GM12878 (cell line): ENCODE results near the gene ITSN2. TPM values are rescaled to one million over a fixed set of nuclear protein-coding genes. Genes with fewer than 3 reads are reported as not detected.

Experiments
- ATAC-seq: fragments of 200-7000 bp; cut with Tn5 transposase; 3 replicates; pipeline ENCODE4 v1.9.1; 2020; ENCODE audit warnings: mild to moderate bottlenecking, moderate library complexity
- BruUV-seq: library from RNA; stranded (reverse); fragments of 400-500 nt; replicated peaks from 2 replicates; lab custom pipeline; 2021; lab: Mats Ljungman, UMichigan
- CTCF ChIA-PET: fragments of 300-600 bp; sonication (Branson Sonifier 250); formaldehyde crosslinking; extraction: SDS; loops from one replicate; lab custom pipeline; 2021; ENCODE audit warnings: inconsistent platforms; lab: Yijun Ruan, JAX
- POLR2A ChIA-PET: fragments of 350-600 bp; formaldehyde crosslinking; extraction: SDS; loops from one replicate; lab custom pipeline; 2021; ENCODE audit warnings: inconsistent platforms; lab: Charles Lee
- RAD21 ChIA-PET: fragments of 300-600 bp; sonication (Branson Sonifier 250); formaldehyde crosslinking; loops from one replicate; lab custom pipeline; 2023; ENCODE audit warnings: antibody characterized with exemption; ENCODE audit not compliant: unreplicated experiment; lab: Charles Lee
- SMC1A ChIA-PET: fragments of 300-600 bp; sonication (Branson Sonifier 250); formaldehyde crosslinking; loops from one replicate; lab custom pipeline; 2023; ENCODE audit not compliant: unreplicated experiment, uncharacterized antibody; lab: Charles Lee
- DNase-seq: peaks from one replicate; pipeline ENCODE4 v3.0.0-alpha.2; 2011; ENCODE audit warnings: low read depth, low spot score
- FAIRE-seq: peaks from 3 replicates; lab custom pipeline; 2011; peaks lifted over from hg19 to GRCh38; lab: Jason Lieb, UNC
- H2AFZ ChIP-seq: 2 replicates; pipeline ENCODE4 v1.6.0; 2011; ENCODE audit warnings: low read depth, low read length, control low read depth; ENCODE audit not compliant: control insufficient read depth
- H3K27ac ChIP-seq: 2 replicates; pipeline ENCODE4 v1.5.1; 2011; ENCODE audit warnings: control low read depth; ENCODE audit not compliant: control insufficient read depth, insufficient read depth
- H3K27me3 ChIP-seq, 2 experiments: replicated peaks in 1 of 2; 2 replicates each; pipeline versions ENCODE4 v1.6.0 to v1.6.1; 2011; ENCODE audit warnings: low read length in 1 of 2; ENCODE audit not compliant: control insufficient read depth in 2 of 2, insufficient read depth in 2 of 2
- H3K36me3 ChIP-seq, 2 experiments: 2 replicates each; pipeline ENCODE4 v1.5.1; 2011; ENCODE audit warnings: low read length in 1 of 2; ENCODE audit not compliant: control insufficient read depth in 2 of 2, insufficient read depth in 2 of 2
- H3K4me1 ChIP-seq: 2 replicates; pipeline ENCODE4 v1.6.1; 2011; ENCODE audit warnings: mild to moderate bottlenecking, low read length, moderate library complexity, mixed read lengths; ENCODE audit not compliant: control insufficient read depth, insufficient read depth
- H3K4me2 ChIP-seq: 2 replicates; pipeline ENCODE4 v1.6.0; 2011; ENCODE audit warnings: control low read depth; ENCODE audit not compliant: control insufficient read depth, insufficient read depth
- H3K4me3 ChIP-seq: fragments of 200-600 bp; sonication (generic); 2 replicates; pipeline ENCODE4 v1.5.1; 2016
- H3K79me2 ChIP-seq: 2 replicates; pipeline ENCODE4 v1.6.0; 2011; ENCODE audit warnings: low read length; ENCODE audit not compliant: control insufficient read depth, insufficient read depth
- H3K9ac ChIP-seq: 2 replicates; pipeline ENCODE4 v1.8.0; 2011; ENCODE audit warnings: low read length, control low read depth, mixed read lengths; ENCODE audit not compliant: control insufficient read depth, insufficient read depth
- H3K9me3 ChIP-seq: replicated peaks from 3 replicates; pipeline ENCODE4 v1.5.1; 2011; ENCODE audit warnings: mild to moderate bottlenecking, low read length; ENCODE audit not compliant: control insufficient read depth, insufficient read depth
- H4K20me1 ChIP-seq: 2 replicates; pipeline ENCODE4 v1.6.0; 2011; ENCODE audit not compliant: control insufficient read depth, insufficient read depth
- BHLHE40 ChIP-seq, 2 experiments: fragments of 450-650 bp in 1 of 2; IDR thresholded peaks; 2 replicates each; pipeline ENCODE4 v1.6.1; 2011 to 2017; ENCODE audit warnings: low read depth in 2 of 2, borderline replicate concordance in 1 of 2, improper control_type of control experiment in 1 of 2, low read length in 1 of 2, mild to moderate bottlenecking in 1 of 2
- EED ChIP-seq: sonication (generic); IDR thresholded peaks from 2 replicates; pipeline ENCODE4 v1.6.1; 2016; ENCODE audit warnings: antibody characterized with exemption, low read depth
- GATAD2B ChIP-seq: fragments of 450-650 bp; conservative IDR thresholded peaks from 2 replicates; pipeline ENCODE4 v1.6.1; 2017; ENCODE audit warnings: low read depth, mild to moderate bottlenecking, moderate library complexity
- HDAC6 ChIP-seq: fragments of 200-600 bp; sonication (generic); IDR thresholded peaks from one replicate; pipeline ENCODE4 v1.8.0; 2017; ENCODE audit warnings: antibody characterized with exemption; ENCODE audit not compliant: unreplicated experiment
- IKZF1 ChIP-seq: fragments of 450-650 bp; conservative IDR thresholded peaks from 2 replicates; pipeline ENCODE4 v1.6.1; 2017; ENCODE audit warnings: antibody characterized with exemption, mild to moderate bottlenecking
- MYB ChIP-seq: fragments of 150-350 bp; IDR thresholded peaks from 2 replicates; pipeline ENCODE4 v1.6.1; 2014; ENCODE audit warnings: mild to moderate bottlenecking, low read depth, low read length, borderline replicate concordance
- PML ChIP-seq: IDR thresholded peaks from 2 replicates; pipeline ENCODE4 v1.6.1; 2012; ENCODE audit warnings: low read length, inconsistent platforms
- POLR2AphosphoS5 ChIP-seq: IDR thresholded peaks from 2 replicates; pipeline ENCODE4 v1.6.1; 2011; ENCODE audit warnings: mild to moderate bottlenecking, low read length, inconsistent platforms
- RCOR1 ChIP-seq: conservative IDR thresholded peaks from 2 replicates; pipeline ENCODE4 v1.6.1; 2012; ENCODE audit warnings: low read depth, low read length, improper control_type of control experiment
- SREBF1 ChIP-seq: IDR thresholded peaks from 2 replicates; pipeline ENCODE4 v1.6.1; 2012; ENCODE audit warnings: mild to moderate bottlenecking, low read length
- WRNIP1 ChIP-seq: IDR thresholded peaks from 2 replicates; pipeline ENCODE4 v1.6.1; 2011; ENCODE audit warnings: low read depth, low read length, improper control_type of control experiment, borderline replicate concordance
- WGBS: methylation state at CpG from one replicate; pipeline ENCODE4 v1.1.6; 2016; ENCODE audit warnings: low lambda C conversion rate; ENCODE audit not compliant: insufficient replicate concordance, insufficient coverage; ENCODE audit errors: missing lambda C conversion rate; 5-methylcytosine and 5-hydroxymethylcytosine counted together
- in situ Hi-C: fragments of 300-500 bp; cut with MboI; formaldehyde crosslinking; loops from 9 replicates; pipeline ENCODE4 v1.14.3; 2018; ENCODE audit warnings: mixed read lengths
- intact Hi-C: fragments of 100-400 bp; cut with micrococcal nuclease; formaldehyde crosslinking; loops from one replicate; pipeline ENCODE4 v1.14.2; 2022; ENCODE audit not compliant: unreplicated experiment
- polyA plus RNA-seq, 11 experiments: library from polyadenylated mRNA; depleted of rRNA in 4 of 11; unstranded in 6 of 11; stranded (reverse) in 5 of 11; fragments of >200 nt; fragmentation: Nextera tagmentation in 4 of 11; fragmentation: Illumina TruSeq in 1 of 11; extraction: Ambion mirVana in 4 of 11; extraction: Trizol in 1 of 11; gene quantifications; 1 replicate in 1 of 11; 2 replicates in 10 of 11; pipeline versions ENCODE4 v1.2.1 to v1.2.3, GENCODE V29; 2011 to 2016; ENCODE audit warnings: inconsistent platforms in 2 of 11, missing spikeins in 2 of 11, low read depth in 1 of 11
- total RNA-seq, 4 experiments: library from RNA; depleted of rRNA in 3 of 4; stranded (reverse); fragments of >200 nt in 3 of 4; fragmentation: Illumina TruSeq in 1 of 4; extraction: Trizol in 1 of 4; gene quantifications; 2 replicates each; pipeline versions ENCODE4 v1.2.1 to v1.2.3, GENCODE V29; 2013 to 2021
- TF ChIP-seq, protein P1 (sequence below): IDR thresholded peaks from 2 replicates; pipeline ENCODE4 v1.6.1; 2012; ENCODE audit warnings: low read depth, low read length, improper control_type of control experiment
- TF ChIP-seq, protein P2 (sequence below), 3 experiments: IDR thresholded peaks in 2 of 3; conservative IDR thresholded peaks in 1 of 3; 2 replicates each; pipeline ENCODE4 v1.5.1; 2011; ENCODE audit warnings: low read depth in 3 of 3, low read length in 3 of 3, mild to moderate bottlenecking in 3 of 3, control low read depth in 2 of 3, moderate library complexity in 2 of 3, inconsistent platforms in 1 of 3, mixed read lengths in 1 of 3; ENCODE audit not compliant: control insufficient read depth in 2 of 3, insufficient read depth in 1 of 3; ENCODE audit errors: extremely low read depth in 1 of 3
- TF ChIP-seq, protein P3 (sequence below): fragments of 150-350 bp; IDR thresholded peaks from 2 replicates; pipeline ENCODE4 v1.6.1; 2016; ENCODE audit warnings: low read depth, low read length
- TF ChIP-seq, protein P4 (sequence below): fragments of 450-650 bp; conservative IDR thresholded peaks from 2 replicates; pipeline ENCODE4 v1.6.1; 2017; ENCODE audit warnings: mild to moderate bottlenecking, moderate library complexity

ITSN2 gene
- total and polyA plus RNA-seq, 10 of the 15 experiments (the other 5 are each of a cell fraction or from before 2014, with no cell fraction given): 20.5 to 80.0 (median 54.7) TPM

DNA sequence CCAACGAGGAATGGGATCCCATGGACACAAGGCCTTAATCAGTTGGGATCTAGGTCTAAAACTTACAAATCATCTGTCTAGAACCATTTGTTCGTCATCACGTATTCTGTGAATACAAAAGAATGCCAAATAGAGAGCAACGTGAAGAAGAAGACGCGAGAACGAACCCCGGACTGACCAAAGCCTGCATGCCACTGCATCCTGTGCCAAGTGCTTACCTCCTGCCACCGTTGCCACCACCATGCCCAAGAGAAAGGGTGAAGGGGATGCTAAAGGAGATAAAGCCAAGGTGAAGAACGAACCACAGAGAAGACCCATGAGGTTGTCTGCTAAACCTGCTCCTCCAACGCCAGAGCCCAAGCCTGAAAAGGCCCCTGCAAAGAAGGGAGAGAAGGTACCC is 30.2 kb downstream of the ITSN2 start:
- ChIA-PET RAD21 (interaction anchor here (0.6 to 6.4 kb wide), 12 partner anchors 12 to 403 kb away, joined by 3 to 55 read pairs (median 6); partner anchors contain the start of genes ATAD2B and ITSN2), CTCF (interaction anchor here (0.9 to 5.4 kb wide), 9 partner anchors 8 to 247 kb away, joined by 3 to 40 read pairs (median 5); no protein-coding TSS in a partner anchor), POLR2A (interaction anchor here (1.0 to 5.2 kb wide), 8 partner anchors 12 to 403 kb away, joined by 3 to 48 read pairs (median 6); partner anchors contain the start of genes ATAD2B and ITSN2), SMC1A (interaction anchor here (0.6 to 6.9 kb wide), 12 partner anchors 9 to 117 kb away, joined by 3 to 102 read pairs (median 6); partner anchors contain the start of gene ITSN2)
- no peaks in the 10 kb centered on the region for H3K27me3 ChIP-seq
- peak overlapping the region; percentile 66 for H3K4me3 ChIP-seq
- in situ Hi-C loops (no loop called here), intact Hi-C loops (no loop called here)
- no TSS peak for BruUV-seq
- H3K27ac ChIP-seq: peak overlapping the region; percentile 92
- peaks cover 36% of the 10 kb centered on the region for H3K4me1 ChIP-seq
- TF ChIP-seq BHLHE40 (IDR thresholded peaks at IDR 0.05; ENCODE audit: borderline replicate concordance in 1 of 2, low read depth in 2 of 2, low read length in 1 of 2): no peak
- TF ChIP-seq IKZF1: no peak
- TF ChIP-seq, protein P1, sequence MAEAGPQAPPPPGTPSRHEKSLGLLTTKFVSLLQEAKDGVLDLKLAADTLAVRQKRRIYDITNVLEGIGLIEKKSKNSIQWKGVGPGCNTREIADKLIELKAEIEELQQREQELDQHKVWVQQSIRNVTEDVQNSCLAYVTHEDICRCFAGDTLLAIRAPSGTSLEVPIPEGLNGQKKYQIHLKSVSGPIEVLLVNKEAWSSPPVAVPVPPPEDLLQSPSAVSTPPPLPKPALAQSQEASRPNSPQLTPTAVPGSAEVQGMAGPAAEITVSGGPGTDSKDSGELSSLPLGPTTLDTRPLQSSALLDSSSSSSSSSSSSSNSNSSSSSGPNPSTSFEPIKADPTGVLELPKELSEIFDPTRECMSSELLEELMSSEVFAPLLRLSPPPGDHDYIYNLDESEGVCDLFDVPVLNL: no peak
- no peak for TF ChIP-seq SREBF1
- TF ChIP-seq WRNIP1: no peak
- peak; percentile 67; the same call in 1 of the 2 replicates for TF ChIP-seq EED
- 0 out of 2 replicates have a peak, but pooled peaks have one; percentile 4 for TF ChIP-seq PML
- TF ChIP-seq RCOR1: no peak
- TF ChIP-seq, protein P2, sequence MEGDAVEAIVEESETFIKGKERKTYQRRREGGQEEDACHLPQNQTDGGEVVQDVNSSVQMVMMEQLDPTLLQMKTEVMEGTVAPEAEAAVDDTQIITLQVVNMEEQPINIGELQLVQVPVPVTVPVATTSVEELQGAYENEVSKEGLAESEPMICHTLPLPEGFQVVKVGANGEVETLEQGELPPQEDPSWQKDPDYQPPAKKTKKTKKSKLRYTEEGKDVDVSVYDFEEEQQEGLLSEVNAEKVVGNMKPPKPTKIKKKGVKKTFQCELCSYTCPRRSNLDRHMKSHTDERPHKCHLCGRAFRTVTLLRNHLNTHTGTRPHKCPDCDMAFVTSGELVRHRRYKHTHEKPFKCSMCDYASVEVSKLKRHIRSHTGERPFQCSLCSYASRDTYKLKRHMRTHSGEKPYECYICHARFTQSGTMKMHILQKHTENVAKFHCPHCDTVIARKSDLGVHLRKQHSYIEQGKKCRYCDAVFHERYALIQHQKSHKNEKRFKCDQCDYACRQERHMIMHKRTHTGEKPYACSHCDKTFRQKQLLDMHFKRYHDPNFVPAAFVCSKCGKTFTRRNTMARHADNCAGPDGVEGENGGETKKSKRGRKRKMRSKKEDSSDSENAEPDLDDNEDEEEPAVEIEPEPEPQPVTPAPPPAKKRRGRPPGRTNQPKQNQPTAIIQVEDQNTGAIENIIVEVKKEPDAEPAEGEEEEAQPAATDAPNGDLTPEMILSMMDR (IDR thresholded peaks at IDR 0.05 in 2 of 3, conservative IDR thresholded peaks at IDR 0.05 in 1 of 3; ENCODE audit: control insufficient read depth in 2 of 3, extremely low read depth in 1 of 3, insufficient read depth in 1 of 3, low read depth in 3 of 3, low read length in 3 of 3): no peak
- TF ChIP-seq, protein P3, sequence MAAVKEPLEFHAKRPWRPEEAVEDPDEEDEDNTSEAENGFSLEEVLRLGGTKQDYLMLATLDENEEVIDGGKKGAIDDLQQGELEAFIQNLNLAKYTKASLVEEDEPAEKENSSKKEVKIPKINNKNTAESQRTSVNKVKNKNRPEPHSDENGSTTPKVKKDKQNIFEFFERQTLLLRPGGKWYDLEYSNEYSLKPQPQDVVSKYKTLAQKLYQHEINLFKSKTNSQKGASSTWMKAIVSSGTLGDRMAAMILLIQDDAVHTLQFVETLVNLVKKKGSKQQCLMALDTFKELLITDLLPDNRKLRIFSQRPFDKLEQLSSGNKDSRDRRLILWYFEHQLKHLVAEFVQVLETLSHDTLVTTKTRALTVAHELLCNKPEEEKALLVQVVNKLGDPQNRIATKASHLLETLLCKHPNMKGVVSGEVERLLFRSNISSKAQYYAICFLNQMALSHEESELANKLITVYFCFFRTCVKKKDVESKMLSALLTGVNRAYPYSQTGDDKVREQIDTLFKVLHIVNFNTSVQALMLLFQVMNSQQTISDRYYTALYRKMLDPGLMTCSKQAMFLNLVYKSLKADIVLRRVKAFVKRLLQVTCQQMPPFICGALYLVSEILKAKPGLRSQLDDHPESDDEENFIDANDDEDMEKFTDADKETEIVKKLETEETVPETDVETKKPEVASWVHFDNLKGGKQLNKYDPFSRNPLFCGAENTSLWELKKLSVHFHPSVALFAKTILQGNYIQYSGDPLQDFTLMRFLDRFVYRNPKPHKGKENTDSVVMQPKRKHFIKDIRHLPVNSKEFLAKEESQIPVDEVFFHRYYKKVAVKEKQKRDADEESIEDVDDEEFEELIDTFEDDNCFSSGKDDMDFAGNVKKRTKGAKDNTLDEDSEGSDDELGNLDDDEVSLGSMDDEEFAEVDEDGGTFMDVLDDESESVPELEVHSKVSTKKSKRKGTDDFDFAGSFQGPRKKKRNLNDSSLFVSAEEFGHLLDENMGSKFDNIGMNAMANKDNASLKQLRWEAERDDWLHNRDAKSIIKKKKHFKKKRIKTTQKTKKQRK: no peak
- TF ChIP-seq GATAD2B: 0 out of 2 replicates have a peak, but pooled peaks have one; percentile 21
- TF ChIP-seq POLR2AphosphoS5: no peak
- no peak for TF ChIP-seq HDAC6
- TF ChIP-seq MYB: no peak
- TF ChIP-seq, protein P4, sequence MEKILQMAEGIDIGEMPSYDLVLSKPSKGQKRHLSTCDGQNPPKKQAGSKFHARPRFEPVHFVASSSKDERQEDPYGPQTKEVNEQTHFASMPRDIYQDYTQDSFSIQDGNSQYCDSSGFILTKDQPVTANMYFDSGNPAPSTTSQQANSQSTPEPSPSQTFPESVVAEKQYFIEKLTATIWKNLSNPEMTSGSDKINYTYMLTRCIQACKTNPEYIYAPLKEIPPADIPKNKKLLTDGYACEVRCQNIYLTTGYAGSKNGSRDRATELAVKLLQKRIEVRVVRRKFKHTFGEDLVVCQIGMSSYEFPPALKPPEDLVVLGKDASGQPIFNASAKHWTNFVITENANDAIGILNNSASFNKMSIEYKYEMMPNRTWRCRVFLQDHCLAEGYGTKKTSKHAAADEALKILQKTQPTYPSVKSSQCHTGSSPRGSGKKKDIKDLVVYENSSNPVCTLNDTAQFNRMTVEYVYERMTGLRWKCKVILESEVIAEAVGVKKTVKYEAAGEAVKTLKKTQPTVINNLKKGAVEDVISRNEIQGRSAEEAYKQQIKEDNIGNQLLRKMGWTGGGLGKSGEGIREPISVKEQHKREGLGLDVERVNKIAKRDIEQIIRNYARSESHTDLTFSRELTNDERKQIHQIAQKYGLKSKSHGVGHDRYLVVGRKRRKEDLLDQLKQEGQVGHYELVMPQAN: no peak
- no peaks in the 10 kb centered on the region for H3K9me3 ChIP-seq
- DNase-seq (no peak), ATAC-seq (peak; percentile 29), FAIRE-seq (no peak)
- 15% methylated on average over 11 of the region's 11 CpGs for WGBS
- H3K36me3 ChIP-seq: peaks cover 0 to 3% of the 10 kb centered on the region in 2 experiments; a peak in 2 of 4 replicates
- peaks cover 74% of the 10 kb centered on the region for H3K79me2 ChIP-seq
- H4K20me1 ChIP-seq: no peaks in the 10 kb centered on the region
- H2AFZ ChIP-seq: peak overlapping the region; percentile 30
- H3K4me2 ChIP-seq: peak overlapping the region; percentile 95
- H3K9ac ChIP-seq: peak overlapping the region; percentile 45
